Thyroid gland (tissue), 4 donors: Measurements from ENCODE around the gene MACROH2A1. TPM values are rescaled to one million over a fixed set of nuclear protein-coding genes. Genes with fewer than 3 reads are reported as not detected.

Experiments used
- DNase-seq, 2 donors: peaks; one replicate each; pipeline ENCODE4 v3.0.0-alpha.2; 2019
- H3K27ac ChIP-seq, 3 donors: fragments of 200-600 bp; sonication (generic); 1 replicate in 2 of 3; 2 replicates in 1 of 3; pipeline ENCODE4 v1.5.1; 2016 to 2019; ENCODE audit warnings: mild to moderate bottlenecking in 1 of 3, moderate library complexity in 1 of 3
- H3K27me3 ChIP-seq: fragments of 200-600 bp; sonication (generic); one replicate; pipeline ENCODE4 v1.5.1; 2019
- H3K36me3 ChIP-seq, 2 donors: fragments of 200-600 bp; sonication (generic); one replicate each; pipeline ENCODE4 v1.5.1; 2016 to 2019
- H3K4me1 ChIP-seq, 2 donors: fragments of 200-600 bp; sonication (generic); one replicate each; pipeline ENCODE4 v1.5.1; 2017 to 2019
- H3K4me3 ChIP-seq, 3 donors: fragments of 200-600 bp; sonication (generic); replicated peaks in 1 of 3; 1 replicate in 2 of 3; 2 replicates in 1 of 3; pipeline ENCODE4 v1.5.1; 2016; ENCODE audit warnings: mild to moderate bottlenecking in 1 of 3
- H3K9me3 ChIP-seq: fragments of 200-600 bp; sonication (generic); one replicate; pipeline ENCODE4 v1.5.1; 2017
- POLR2A ChIP-seq, 2 donors: fragments of 450-650 bp; IDR thresholded peaks; one replicate each; pipeline ENCODE4 v1.6.1; 2017; ENCODE audit warnings: antibody characterized with exemption in 2 of 2, mild to moderate bottlenecking in 2 of 2, moderate library complexity in 1 of 2
- WGBS, 2 donors: methylation state at CpG; one replicate each; pipeline ENCODE4 v1.1.5; 2017; 5-methylcytosine and 5-hydroxymethylcytosine counted together
- intact Hi-C: fragments of 100-400 bp; cut with DNase I; formaldehyde crosslinking; loops from one replicate; pipeline ENCODE4 v1.15.1; 2023
- total RNA-seq, 4 donors: library from RNA; depleted of rRNA; stranded (reverse); fragments of >200 nt; gene quantifications; one replicate each; pipeline ENCODE4 v1.2.3, GENCODE V29; 2016
- TF ChIP-seq, protein P1 (sequence below), 6 experiments: fragments of 200-600 bp in 3 of 6; fragments of 450-650 bp in 3 of 6; sonication (generic) in 3 of 6; IDR thresholded peaks; one replicate each; pipeline ENCODE4 v1.5.1; 2016 to 2019; ENCODE audit warnings: antibody characterized with exemption in 6 of 6, mild to moderate bottlenecking in 2 of 6, inconsistent platforms in 1 of 6, moderate library complexity in 1 of 6

Gene MACROH2A1
- total RNA-seq, 4 donors from 2014 or later: 149 to 242 (median 227) TPM

DNA sequence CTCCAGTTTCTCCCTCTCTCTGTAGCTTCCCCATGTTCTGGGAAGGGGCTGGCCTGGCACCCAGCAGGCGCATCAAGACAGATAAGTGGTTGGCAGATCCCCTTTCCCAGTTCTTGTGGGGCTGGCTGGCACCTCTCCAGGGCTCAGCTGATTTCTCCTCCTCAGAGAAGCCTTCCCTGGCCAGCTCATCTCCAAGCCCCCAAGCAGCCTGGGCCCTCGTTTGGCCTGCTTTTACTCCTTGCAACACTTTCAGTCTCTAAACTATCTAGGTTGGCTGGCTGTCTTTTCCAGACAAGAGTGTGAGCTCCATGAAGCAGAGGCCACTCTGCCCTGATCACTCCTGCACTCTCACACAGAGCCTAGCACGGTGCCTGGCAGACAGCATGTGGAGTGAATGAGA is 13.5 kb downstream of the MACROH2A1 start:
- peaks cover 0 to 16% of the 10 kb centered on the region in 2 donors for H3K4me1 ChIP-seq
- no peak overlapping the region for H3K27ac ChIP-seq
- H3K4me3 ChIP-seq: no peak overlapping the region
- DNase-seq: no peak
- TF ChIP-seq POLR2A (IDR thresholded peaks at IDR 0.05): no peak
- TF ChIP-seq, protein P1, sequence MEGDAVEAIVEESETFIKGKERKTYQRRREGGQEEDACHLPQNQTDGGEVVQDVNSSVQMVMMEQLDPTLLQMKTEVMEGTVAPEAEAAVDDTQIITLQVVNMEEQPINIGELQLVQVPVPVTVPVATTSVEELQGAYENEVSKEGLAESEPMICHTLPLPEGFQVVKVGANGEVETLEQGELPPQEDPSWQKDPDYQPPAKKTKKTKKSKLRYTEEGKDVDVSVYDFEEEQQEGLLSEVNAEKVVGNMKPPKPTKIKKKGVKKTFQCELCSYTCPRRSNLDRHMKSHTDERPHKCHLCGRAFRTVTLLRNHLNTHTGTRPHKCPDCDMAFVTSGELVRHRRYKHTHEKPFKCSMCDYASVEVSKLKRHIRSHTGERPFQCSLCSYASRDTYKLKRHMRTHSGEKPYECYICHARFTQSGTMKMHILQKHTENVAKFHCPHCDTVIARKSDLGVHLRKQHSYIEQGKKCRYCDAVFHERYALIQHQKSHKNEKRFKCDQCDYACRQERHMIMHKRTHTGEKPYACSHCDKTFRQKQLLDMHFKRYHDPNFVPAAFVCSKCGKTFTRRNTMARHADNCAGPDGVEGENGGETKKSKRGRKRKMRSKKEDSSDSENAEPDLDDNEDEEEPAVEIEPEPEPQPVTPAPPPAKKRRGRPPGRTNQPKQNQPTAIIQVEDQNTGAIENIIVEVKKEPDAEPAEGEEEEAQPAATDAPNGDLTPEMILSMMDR (IDR thresholded peaks at IDR 0.05): no peak
- H3K9me3 ChIP-seq: no peaks in the 10 kb centered on the region
- WGBS, 2 donors: 86 to 98% methylated on average over 2 to 3 of the region's 3 CpGs
- peaks cover 15 to 22% of the 10 kb centered on the region in 2 donors for H3K36me3 ChIP-seq
- no peaks in the 10 kb centered on the region for H3K27me3 ChIP-seq
- intact Hi-C loops: no loop called here

DNA sequence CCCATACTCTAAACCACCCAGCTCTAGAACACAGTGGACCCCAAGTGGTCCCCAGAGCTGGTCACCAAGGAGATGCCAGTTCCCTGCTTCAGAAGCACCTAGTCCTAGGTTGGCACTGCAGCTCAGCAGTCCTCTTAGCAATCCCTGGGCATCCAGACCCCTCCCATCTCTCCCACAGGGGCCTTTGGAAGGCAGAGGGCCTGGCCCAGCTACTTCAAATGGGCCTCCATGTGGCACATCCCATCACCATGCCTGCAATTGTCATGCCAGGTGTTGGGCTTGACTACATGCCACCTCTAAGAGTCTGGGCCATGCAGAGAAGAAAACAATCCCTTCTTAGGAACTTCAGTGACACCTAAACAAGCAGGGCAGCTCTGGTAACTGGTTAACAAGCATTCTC is 14.1 kb downstream of the MACROH2A1 start:
- DNase-seq: no peak
- Histone ChIP-seq H3K36me3 (peaks cover 15 to 22% of the 10 kb centered on the region in 2 donors), H3K27ac (no peak overlapping the region)

DNA sequence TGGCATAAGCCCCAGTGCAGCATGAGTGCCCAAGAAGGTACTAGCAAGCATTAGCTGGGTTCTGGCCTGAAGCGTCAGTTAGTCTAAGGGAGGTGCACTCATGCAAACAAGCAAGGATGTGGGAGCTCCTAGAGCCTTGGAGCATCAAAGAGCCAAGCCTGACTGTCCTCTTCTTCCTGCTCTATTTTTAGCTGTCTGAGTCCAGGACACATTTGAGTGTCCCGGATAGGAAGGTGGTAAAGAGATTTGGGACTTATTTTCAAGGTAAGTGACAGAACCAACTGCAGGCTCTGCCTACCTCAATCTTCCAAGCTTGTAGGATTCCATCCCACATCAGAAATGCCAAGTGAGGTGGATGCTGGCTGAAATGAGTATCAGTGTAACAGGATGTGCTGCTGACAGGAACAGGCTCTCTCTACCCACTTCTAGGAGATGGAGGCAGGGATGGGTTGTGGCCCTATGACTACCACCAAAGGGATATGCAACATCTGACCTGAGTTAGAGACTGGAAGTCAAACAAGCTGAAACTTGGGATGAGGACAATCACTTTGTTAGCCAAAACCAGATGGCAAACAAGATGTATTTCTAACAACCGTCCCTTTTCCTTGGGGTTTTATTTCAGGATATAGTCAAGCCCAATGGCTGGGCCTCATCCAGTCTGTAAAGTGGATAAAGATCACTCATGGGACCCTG is 15.1 kb downstream of the MACROH2A1 start:
- H3K36me3 ChIP-seq: peaks cover 23 to 25% of the 10 kb centered on the region in 2 donors
- intact Hi-C loops: no loop called here
- H3K4me1 ChIP-seq: peaks cover 0 to 20% of the 10 kb centered on the region in 2 donors
- no peak for TF ChIP-seq POLR2A (IDR thresholded peaks at IDR 0.05)
- TF ChIP-seq, protein P1 (IDR thresholded peaks at IDR 0.05): no peak
- no peak overlapping the region for H3K4me3 ChIP-seq
- no peak overlapping the region for H3K27ac ChIP-seq
- WGBS, 2 donors: 69 to 92% methylated on average over 3 of the region's 3 CpGs
- DNase-seq: no peak
- H3K9me3 ChIP-seq: no peaks in the 10 kb centered on the region
- no peaks in the 10 kb centered on the region for H3K27me3 ChIP-seq

More for the DNA sequence above, 14.1 kb downstream of the MACROH2A1 start:
- no peak overlapping the region for H3K4me3 ChIP-seq
- H3K27me3 ChIP-seq: no peaks in the 10 kb centered on the region
- intact Hi-C loops: no loop called here
- peaks cover 0 to 16% of the 10 kb centered on the region in 2 donors for H3K4me1 ChIP-seq
- no peak for TF ChIP-seq POLR2A (IDR thresholded peaks at IDR 0.05)
- TF ChIP-seq, protein P1 (IDR thresholded peaks at IDR 0.05): no peak
- H3K9me3 ChIP-seq: no peaks in the 10 kb centered on the region

DNA sequence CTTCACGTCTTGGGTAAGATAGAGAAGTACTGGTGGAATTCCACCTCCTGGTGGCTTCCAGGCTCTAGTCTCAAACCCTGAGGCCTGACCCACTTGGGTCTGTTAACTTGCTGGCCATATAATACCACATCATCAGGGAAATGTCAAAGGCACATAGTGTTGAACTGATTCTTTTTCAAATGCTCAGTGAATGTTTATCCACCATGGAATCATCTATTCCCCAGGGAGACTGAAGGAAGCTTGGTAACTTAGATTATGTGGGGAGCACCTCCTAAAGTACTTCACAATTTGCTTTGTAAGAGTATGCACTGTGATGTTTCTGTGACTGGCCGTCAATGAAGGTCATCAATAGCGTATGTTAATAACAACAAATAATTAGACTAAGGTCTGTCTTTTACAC is 16.1 kb downstream of the MACROH2A1 start:
- WGBS, 2 donors: 93 to 99% methylated on average over 3 of the region's 3 CpGs
- H3K36me3 ChIP-seq: peaks cover 19 to 32% of the 10 kb centered on the region in 2 donors
- no peak for DNase-seq
- no peak overlapping the region for H3K4me3 ChIP-seq
- no peak overlapping the region for H3K27ac ChIP-seq
- no peaks in the 10 kb centered on the region for H3K27me3 ChIP-seq
- TF ChIP-seq POLR2A (IDR thresholded peaks at IDR 0.05): no peak
- TF ChIP-seq, protein P1 (IDR thresholded peaks at IDR 0.05): no peak
- intact Hi-C loops: no loop called here
- peaks cover 0 to 20% of the 10 kb centered on the region in 2 donors for H3K4me1 ChIP-seq
- H3K9me3 ChIP-seq: no peaks in the 10 kb centered on the region

DNA sequence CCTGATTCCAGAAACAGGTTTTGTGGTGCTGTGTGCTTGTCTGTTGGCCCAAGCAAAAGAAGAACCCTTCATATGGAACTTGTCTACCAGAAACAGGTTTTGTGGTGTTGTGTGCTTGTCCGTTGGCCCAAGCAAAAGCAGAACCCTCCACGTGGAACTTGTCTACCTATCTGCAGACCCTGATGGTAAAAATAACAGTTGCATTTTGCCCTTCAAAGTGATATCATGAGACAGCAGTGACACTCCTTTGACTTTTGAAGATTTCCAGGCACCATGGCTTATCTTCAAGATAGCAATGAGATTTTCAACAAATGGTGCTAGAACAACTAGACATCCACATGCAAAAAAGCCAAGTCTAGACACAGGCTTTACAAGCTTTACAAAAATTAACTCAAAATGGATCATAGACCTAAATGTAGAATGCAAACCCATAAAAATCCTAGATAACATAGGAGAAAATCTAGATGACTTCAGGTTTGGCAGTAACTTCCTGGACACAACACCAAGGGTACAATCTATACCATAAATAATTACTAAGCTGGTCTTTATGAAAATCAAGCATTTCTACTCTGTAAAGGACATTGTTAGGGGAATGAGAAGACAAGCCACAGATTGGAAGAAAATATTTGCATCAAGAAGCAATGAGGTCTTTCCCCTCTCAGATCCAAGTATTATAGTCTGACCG is 16.8 kb downstream of the MACROH2A1 start:
- DNase-seq: no peak
- intact Hi-C loops: no loop called here
- no peaks in the 10 kb centered on the region for H3K27me3 ChIP-seq
- H3K9me3 ChIP-seq: no peaks in the 10 kb centered on the region
- no peak for TF ChIP-seq POLR2A (IDR thresholded peaks at IDR 0.05)
- TF ChIP-seq, protein P1 (IDR thresholded peaks at IDR 0.05): no peak
- 88 to 90% methylated on average over 3 of the region's 3 CpGs for WGBS, 2 donors
- H3K4me1 ChIP-seq: peaks cover 0 to 15% of the 10 kb centered on the region in 2 donors
- peaks cover 18 to 37% of the 10 kb centered on the region in 2 donors for H3K36me3 ChIP-seq
- no peak overlapping the region for H3K27ac ChIP-seq
- no peak overlapping the region for H3K4me3 ChIP-seq
